Stimulated activated CD4-positive, alpha-beta T cell treated with anti-CD3 and anti-CD28 coated beads, Interleukin-15, amount 100 ng/mL, for 48 hours (primary cell): ENCODE data around the gene MBTPS1.

ENCODE experiments used
- DNase-seq, 2 donors: peaks; one replicate each; pipeline ENCODE4 v3.0.0-alpha.2; 2020; ENCODE audit warnings: low read depth in 2 of 2

The MBTPS1 gene

GRCh38 chr16:84053237-84053636 lies 63.5 kb downstream of the MBTPS1 start:
- no peak for DNase-seq

GRCh38 chr16:84052071-84052622 lies 64.6 kb downstream of the MBTPS1 start:
- DNase-seq, result no peak

- no peak for DNase-seq
These were observed 66.4 kb downstream of the MBTPS1 start for GRCh38 chr16:84050316-84050715.

GRCh38 chr16:84049403-84050060 lies 67.2 kb downstream of the MBTPS1 start:
- DNase-seq, result no peak

GRCh38 chr16:84048871-84049270 lies 67.9 kb downstream of the MBTPS1 start:
- DNase-seq, result no peak

- no peak for DNase-seq
These were observed 68.5 kb downstream of the MBTPS1 start for GRCh38 chr16:84048270-84048669.

GRCh38 chr16:84047626-84048025 lies 69.1 kb downstream of the MBTPS1 start:
- DNase-seq, result no peak

GRCh38 chr16:84047206-84047605 lies 69.5 kb downstream of the MBTPS1 start:
- DNase-seq, result no peak

GRCh38 chr16:84045818-84046470 lies 70.8 kb downstream of the MBTPS1 start:
- DNase-seq, result no peak

- DNase-seq, result no peak
These were observed 71.5 kb downstream of the MBTPS1 start for GRCh38 chr16:84045001-84045817.

GRCh38 chr16:84044118-84044488 lies 72.6 kb downstream of the MBTPS1 start:
- DNase-seq, result no peak

GRCh38 chr16:84043486-84044117 lies 73.1 kb downstream of the MBTPS1 start:
- DNase-seq, result no peak

GRCh38 chr16:84042879-84043485 lies 73.8 kb downstream of the MBTPS1 start:
- no peak for DNase-seq

GRCh38 chr16:84042308-84042878 lies 74.3 kb downstream of the MBTPS1 start, which contains the start of gene SLC38A8:
TSS of gene SLC38A8 (minus strand) at chr16:84042795. CDS start at chr16:84042157, 638 bp downstream.
- DNase-seq, result no peak

GRCh38 chr16:84041881-84042280 lies 74.9 kb downstream of the MBTPS1 start:
- DNase-seq, result no peak

- no peak for DNase-seq
These were observed 75.6 kb downstream of the MBTPS1 start for GRCh38 chr16:84040823-84041820.

- DNase-seq, result no peak
These were observed 76.4 kb downstream of the MBTPS1 start for GRCh38 chr16:84040226-84040822.

GRCh38 chr16:84039696-84040095 lies 77.0 kb downstream of the MBTPS1 start:
- DNase-seq, result no peak

GRCh38 chr16:84038469-84038868 lies 78.3 kb downstream of the MBTPS1 start:
- no peak for DNase-seq
